ENCODE results near the gene IGFBP4. TPM values are rescaled to one million over a fixed set of nuclear protein-coding genes. Genes with fewer than 3 reads are reported as not detected.

The IGFBP4 gene
- total and polyA plus RNA-seq, 2 of the 4 experiments (the other 2 are of a cell fraction), result 308 to 1,187 TPM

- TF ChIP-seq MXI1 (IDR thresholded peaks at IDR 0.05; ENCODE audit: borderline replicate concordance, low read depth, low read length) (no peak), POLR2A (IDR thresholded peaks at IDR 0.05; ENCODE audit: low read depth, low read length) (no peak), BHLHE40 (IDR thresholded peaks at IDR 0.05; ENCODE audit: low read depth, low read length) (no peak)
Measured at GRCh38 chr17:40460968-40461731, 17.9 kb downstream of the IGFBP4 start (continued).

GRCh38 chr17:40461732-40462342 lies 18.6 kb downstream of the IGFBP4 start:
- peak overlapping the region; percentile 37 for H2BK5ac ChIP-seq (ENCODE audit: low read depth, low read length, poor library complexity, severe bottlenecking)
- no peak overlapping the region for H3K4me2 ChIP-seq (ENCODE audit: low read depth, low read length)
- peak overlapping the region; percentile 36; the same call in 1 of the 2 replicates for H3K27ac ChIP-seq (ENCODE audit: insufficient read depth, low read length)
- no peak overlapping the region for H3K9ac ChIP-seq (ENCODE audit: low read depth, low read length)
- ChIA-PET POLR2A (ENCODE audit: unreplicated experiment) (no interaction called here), CTCF (interaction anchor here (1.5 kb wide), 1 partner anchor 96 kb away, joined by 4 read pairs; no protein-coding TSS in a partner anchor)
- peaks cover 25% of the 10 kb centered on the region for H3K36me3 ChIP-seq (ENCODE audit: control insufficient read depth, insufficient read depth, low read length)
- DNase-seq (no peak), ATAC-seq (ENCODE audit: low read depth) (peak; percentile 1)
- peak overlapping the region; percentile 33 for H2AFZ ChIP-seq (replicated peaks; ENCODE audit: low read length, poor library complexity)
- no peak overlapping the region; the same call in 1 of the 2 replicates for H2BK20ac ChIP-seq (ENCODE audit: low read depth, low read length)
- H2BK120ac ChIP-seq (ENCODE audit: low read depth, low read length), result no peak overlapping the region
- H2AK9ac ChIP-seq (replicated peaks; ENCODE audit: low read depth, low read length, poor library complexity), result peak overlapping the region; percentile 65
- peak overlapping the region; percentile 41; the same call in 1 of the 2 replicates for H3K14ac ChIP-seq (replicated peaks; ENCODE audit: low read depth, low read length)
- WGBS, 2 experiments (ENCODE audit: extremely low coverage in 2 of 2, insufficient read length in 1 of 2), result no CpG with 5 or more reads among the region's 12 CpGs
- H3K56ac ChIP-seq (ENCODE audit: extremely low read depth, insufficient read depth, low read length), result no peak overlapping the region
- no peak overlapping the region for H4K5ac ChIP-seq (ENCODE audit: low read depth, low read length)
- no peak; the same call in 1 of the 2 replicates for TF ChIP-seq POLR2A (IDR thresholded peaks at IDR 0.05; ENCODE audit: low read depth, low read length)
- TF ChIP-seq MAZ (IDR thresholded peaks at IDR 0.05; ENCODE audit: borderline replicate concordance, low read depth, low read length), result peak; percentile 35; the same call in 1 of the 2 replicates
- TF ChIP-seq MAFK (IDR thresholded peaks at IDR 0.05; ENCODE audit: low read depth, low read length), result no peak
- TF ChIP-seq NFE2L2 (IDR thresholded peaks at IDR 0.05; ENCODE audit: low read depth, low read length), result no peak
- TF ChIP-seq CEBPB (IDR thresholded peaks at IDR 0.05; ENCODE audit: low read depth, low read length), result no peak
- TF ChIP-seq SMC3 (IDR thresholded peaks at IDR 0.05; ENCODE audit: low read depth, low read length), result no peak
- H3K4me3 ChIP-seq (ENCODE audit: insufficient read depth, low read depth, low read length), result no peak overlapping the region
- intact Hi-C loops (cut with micrococcal nuclease), result no loop called here
- peak overlapping the region; percentile 51; the same call in 1 of the 2 replicates for H2AK5ac ChIP-seq (ENCODE audit: low read depth, low read length)
- H3K4me1 ChIP-seq (ENCODE audit: control insufficient read depth, insufficient read depth, low read length), result peaks cover 22% of the 10 kb centered on the region
- in situ Hi-C loops (cut with MboI; ENCODE audit: low sequenced_read_pairs), result no loop called here
- peak overlapping the region; percentile 22; the same call in 1 of the 2 replicates for H4K91ac ChIP-seq (ENCODE audit: insufficient read depth, low read depth, low read length)
- no peak overlapping the region for H3K23ac ChIP-seq (ENCODE audit: low read depth, low read length)
- H3K4ac ChIP-seq (ENCODE audit: low read depth, low read length), result peak overlapping the region; percentile 26; the same call in 1 of the 2 replicates
- 0 out of 4 replicates have a peak overlapping the region, but pooled peaks of 1 of the 2 experiments have one; percentile 10 for H4K8ac ChIP-seq (ENCODE audit: low read depth in 2 of 2, low read length in 2 of 2)
- peaks cover 31% of the 10 kb centered on the region for H3K9me1 ChIP-seq (ENCODE audit: insufficient read depth, low read length)
- peaks cover 29% of the 10 kb centered on the region for H4K20me1 ChIP-seq (ENCODE audit: insufficient read depth, low read length)
- dilution Hi-C loops (cut with HindIII; ENCODE audit: low sequenced_read_pairs, unreplicated experiment), result no loop called here
- no peaks in the 10 kb centered on the region for H3K27me3 ChIP-seq (ENCODE audit: control insufficient read depth, insufficient read depth, low read length)
- no peaks in the 10 kb centered on the region for H3K9me3 ChIP-seq (ENCODE audit: control insufficient read depth, insufficient read depth, low read length)
- no peak overlapping the region for H3K18ac ChIP-seq (ENCODE audit: low read depth, low read length)
- BruUV-seq (replicated peaks), result no TSS peak
- H2BK15ac ChIP-seq (ENCODE audit: low read depth, low read length), result no peak overlapping the region
- H3K79me1 ChIP-seq (ENCODE audit: low read depth in 1 of 2, low read length in 2 of 2), result peaks cover 0 to 21% of the 10 kb centered on the region in 2 experiments; a peak in 2 of 4 replicates
